IMR-90 (cell line): ENCODE measurements around the gene ZDHHC24. TPM values are rescaled to one million over a fixed set of nuclear protein-coding genes. Genes with fewer than 3 reads are reported as not detected.
A peak's percentile ranks its signal among the peaks of the same experiment; 100 is the strongest.
"Not testable (repeated sequence)": the region's sequence is repeated elsewhere in the genome, so short reads cannot be mapped to it uniquely, and the experiment has no call there.

Experiments
- ATAC-seq: fragments of 200-7000 bp; cut with Tn5 transposase; 2 replicates; pipeline ENCODE4 v1.9.1; 2020; ENCODE audit warnings: low read depth, mild to moderate bottlenecking, moderate library complexity
- BruUV-seq: library from RNA; stranded (reverse); fragments of 400-500 nt; replicated peaks from 2 replicates; lab custom pipeline; 2021; lab: Mats Ljungman, UMichigan
- CTCF ChIA-PET: fragments of 300-600 bp; formaldehyde crosslinking; extraction: SDS; loops from one replicate; lab custom pipeline; 2021; ENCODE audit warnings: antibody characterized with exemption; lab: Yijun Ruan, JAX
- POLR2A ChIA-PET: fragments of 300-600 bp; sonication (Branson Sonifier 250); formaldehyde crosslinking; loops from one replicate; lab custom pipeline; 2022; ENCODE audit warnings: antibody characterized with exemption; ENCODE audit not compliant: unreplicated experiment; lab: Charles Lee
- DNase-seq: peaks from one replicate; pipeline ENCODE4 v3.0.0; 2013
- H2AFZ ChIP-seq: replicated peaks from 2 replicates; pipeline ENCODE3; 2013; ENCODE audit warnings: low read length, mild to moderate bottlenecking; ENCODE audit not compliant: poor library complexity
- H2AK5ac ChIP-seq: 2 replicates; pipeline ENCODE4 v1.6.1; 2013; ENCODE audit warnings: low read depth, low read length, inconsistent platforms
- H2AK9ac ChIP-seq: replicated peaks from 2 replicates; pipeline ENCODE3; 2013; ENCODE audit warnings: mild to moderate bottlenecking, low read depth, low read length, moderate library complexity; ENCODE audit not compliant: poor library complexity
- H2BK120ac ChIP-seq: 2 replicates; pipeline ENCODE4 v1.6.1; 2013; ENCODE audit warnings: low read depth, low read length, inconsistent platforms
- H2BK15ac ChIP-seq: 3 replicates; pipeline ENCODE4 v1.6.1; 2013; ENCODE audit warnings: low read depth, low read length, inconsistent platforms
- H2BK20ac ChIP-seq: 2 replicates; pipeline ENCODE4 v1.6.1; 2013; ENCODE audit warnings: low read depth, mild to moderate bottlenecking, inconsistent platforms, low read length, moderate library complexity
- H2BK5ac ChIP-seq: 2 replicates; pipeline ENCODE4 v1.6.1; 2013; ENCODE audit warnings: mild to moderate bottlenecking, low read depth, low read length, inconsistent platforms; ENCODE audit not compliant: poor library complexity, severe bottlenecking
- H3K14ac ChIP-seq: replicated peaks from 2 replicates; pipeline ENCODE4 v1.6.1; 2013; ENCODE audit warnings: low read depth, low read length, inconsistent platforms
- H3K18ac ChIP-seq: 2 replicates; pipeline ENCODE4 v1.6.1; 2013; ENCODE audit warnings: low read depth, low read length, control low read depth
- H3K23ac ChIP-seq: 2 replicates; pipeline ENCODE4 v1.6.1; 2013; ENCODE audit warnings: low read depth, low read length, inconsistent platforms
- H3K27ac ChIP-seq: 2 replicates; pipeline ENCODE4 v1.5.1; 2013; ENCODE audit warnings: mild to moderate bottlenecking, control low read depth, low read length; ENCODE audit not compliant: insufficient read depth
- H3K27me3 ChIP-seq: 2 replicates; pipeline ENCODE4 v1.6.1; 2013; ENCODE audit warnings: low read length; ENCODE audit not compliant: control insufficient read depth, insufficient read depth
- H3K36me3 ChIP-seq: 2 replicates; pipeline ENCODE4 v1.6.1; 2013; ENCODE audit warnings: low read length, mixed read lengths; ENCODE audit not compliant: control insufficient read depth, insufficient read depth
- H3K4ac ChIP-seq: 2 replicates; pipeline ENCODE4 v1.6.1; 2013; ENCODE audit warnings: low read depth, low read length, inconsistent platforms
- H3K4me1 ChIP-seq: 2 replicates; pipeline ENCODE4 v1.6.1; 2013; ENCODE audit warnings: low read length, mixed read lengths; ENCODE audit not compliant: control insufficient read depth, insufficient read depth
- H3K4me2 ChIP-seq: 2 replicates; pipeline ENCODE4 v1.6.1; 2013; ENCODE audit warnings: low read depth, mild to moderate bottlenecking, control low read depth, low read length, moderate library complexity
- H3K4me3 ChIP-seq: 2 replicates; pipeline ENCODE4 v1.5.1; 2013; ENCODE audit warnings: low read depth, mild to moderate bottlenecking, control low read depth, low read length, moderate library complexity; ENCODE audit not compliant: insufficient read depth
- H3K56ac ChIP-seq: 2 replicates; pipeline ENCODE4 v1.6.1; 2013; ENCODE audit warnings: low read length, inconsistent platforms; ENCODE audit not compliant: insufficient read depth; ENCODE audit errors: extremely low read depth
- H3K79me1 ChIP-seq, 2 experiments: 2 replicates each; pipeline ENCODE4 v1.6.1; 2013; ENCODE audit warnings: low read length in 2 of 2, inconsistent platforms in 1 of 2, low read depth in 1 of 2
- H3K9ac ChIP-seq: 2 replicates; pipeline ENCODE4 v1.6.1; 2013; ENCODE audit warnings: low read depth, low read length, control low read depth
- H3K9me1 ChIP-seq: 2 replicates; pipeline ENCODE4 v1.6.1; 2013; ENCODE audit warnings: low read length, inconsistent platforms; ENCODE audit not compliant: insufficient read depth
- H3K9me3 ChIP-seq: 2 replicates; pipeline ENCODE4 v1.6.1; 2013; ENCODE audit warnings: low read length; ENCODE audit not compliant: control insufficient read depth, insufficient read depth
- H4K20me1 ChIP-seq: 2 replicates; pipeline ENCODE4 v1.6.1; 2013; ENCODE audit warnings: low read length, inconsistent platforms; ENCODE audit not compliant: insufficient read depth
- H4K5ac ChIP-seq: 2 replicates; pipeline ENCODE4 v1.6.1; 2013; ENCODE audit warnings: mild to moderate bottlenecking, low read depth, low read length, control low read depth
- H4K8ac ChIP-seq, 2 experiments: 2 replicates each; pipeline ENCODE4 v1.6.1; 2013; ENCODE audit warnings: low read depth in 2 of 2, low read length in 2 of 2, control low read depth in 1 of 2, inconsistent platforms in 1 of 2
- H4K91ac ChIP-seq: 2 replicates; pipeline ENCODE4 v1.6.1; 2013; ENCODE audit warnings: low read depth, low read length, inconsistent platforms; ENCODE audit not compliant: insufficient read depth
- CHD1 ChIP-seq: IDR thresholded peaks from 2 replicates; pipeline ENCODE4 v1.6.1; 2012; ENCODE audit warnings: low read depth, low read length, improper control_type of control experiment
- FOS ChIP-seq: fragments of 150-350 bp; IDR thresholded peaks from 2 replicates; pipeline ENCODE4 v1.6.1; 2016; ENCODE audit warnings: low read depth, low read length
- NFE2L2 ChIP-seq: fragments of 150-350 bp; IDR thresholded peaks from 2 replicates; pipeline ENCODE4 v1.6.1; 2016; ENCODE audit warnings: low read depth, mild to moderate bottlenecking, low read length
- WGBS, 2 experiments: methylation state at CpG; one replicate each; pipeline versions ENCODE4 v1.1.5 to v1.1.7; 2013; ENCODE audit warnings: missing lambda C conversion rate in 2 of 2; ENCODE audit not compliant: insufficient read length in 1 of 2; ENCODE audit errors: extremely low coverage in 2 of 2; 5-methylcytosine and 5-hydroxymethylcytosine counted together
- dilution Hi-C: fragments of 300-500 bp; cut with HindIII; formaldehyde crosslinking; loops from one replicate; pipeline ENCODE4 v1.14.3; 2018; ENCODE audit warnings: low sequenced_read_pairs; ENCODE audit not compliant: unreplicated experiment
- in situ Hi-C: fragments of 300-500 bp; cut with MboI; formaldehyde crosslinking; loops from 3 replicates; pipeline ENCODE4 v1.14.3; 2019; ENCODE audit warnings: low sequenced_read_pairs, inconsistent platforms, mixed read lengths
- intact Hi-C: fragments of 100-400 bp; cut with micrococcal nuclease; formaldehyde crosslinking; loops from 2 replicates; pipeline ENCODE4 v1.10.0; 2022
- polyA plus RNA-seq, 3 experiments: library from polyadenylated mRNA; depleted of rRNA; stranded (reverse); fragments of >200 nt; gene quantifications; 2 replicates each; pipeline ENCODE4 v1.2.3, GENCODE V29; 2012; ENCODE audit warnings: low replicate concordance in 1 of 3
- total RNA-seq: library from RNA; depleted of rRNA; stranded (reverse); fragments of >200 nt; gene quantifications from 2 replicates; pipeline ENCODE4 v1.2.3, GENCODE V29; 2012

ZDHHC24 gene
- total and polyA plus RNA-seq, 2 of the 4 experiments (the other 2 are of a cell fraction) = 3.2 to 10.9 TPM

DNA sequence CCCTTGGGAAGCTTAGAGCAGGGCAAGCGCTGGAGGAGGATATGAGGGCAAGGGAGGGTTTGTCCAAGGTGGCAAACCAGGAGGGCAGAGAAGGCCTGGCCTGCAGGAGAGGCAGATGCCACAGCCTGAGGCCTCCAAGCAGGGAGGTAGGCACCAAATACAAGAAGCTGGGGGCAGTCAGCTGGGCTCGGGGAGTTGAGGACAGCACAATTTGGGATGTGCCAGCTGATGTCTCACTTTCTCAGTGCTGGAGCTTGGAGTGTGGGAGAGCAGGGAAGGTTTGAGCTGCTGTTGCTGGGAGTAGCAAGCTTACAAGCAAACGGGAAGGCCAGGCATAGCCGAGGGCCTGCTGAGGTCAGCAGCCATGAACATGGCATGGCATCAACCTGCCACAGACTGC, 4.0 kb downstream of the ZDHHC24 start:
- H3K36me3 ChIP-seq = peaks cover 24% of the 10 kb centered on the region; the same call in 1 of the 2 replicates
- no peak overlapping the region for H4K91ac ChIP-seq
- no peaks in the 10 kb centered on the region for H3K9me3 ChIP-seq
- H3K27me3 ChIP-seq = peaks cover 2% of the 10 kb centered on the region; the same call in 1 of the 2 replicates
- no peak overlapping the region for H3K23ac ChIP-seq
- H3K9ac ChIP-seq = no peak overlapping the region
- no peak overlapping the region for H2BK15ac ChIP-seq
- H4K5ac ChIP-seq = no peak overlapping the region
- H2AK5ac ChIP-seq = no peak overlapping the region
- H2AFZ ChIP-seq = peak overlapping the region; percentile 34
- no peak overlapping the region for H3K27ac ChIP-seq
- BruUV-seq = no TSS peak
- POLR2A ChIA-PET = interaction anchor here (0.6 kb wide), 1 partner anchor 25 kb away, joined by 3 read pairs; no protein-coding TSS in a partner anchor
- in situ Hi-C loops (no loop called here), intact Hi-C loops (no loop called here), dilution Hi-C loops (no loop called here)
- no peak for ATAC-seq
- H2BK5ac ChIP-seq = no peak overlapping the region
- no peak for DNase-seq
- TF ChIP-seq CHD1 (no peak), FOS (no peak), NFE2L2 (no peak)
- no peak overlapping the region for H3K18ac ChIP-seq
- no peak overlapping the region for H2AK9ac ChIP-seq
- no peak overlapping the region for H3K4me2 ChIP-seq
- peaks cover 6% of the 10 kb centered on the region for H3K4me1 ChIP-seq
- peaks cover 4% of the 10 kb centered on the region; the same call in 1 of the 2 replicates for H4K20me1 ChIP-seq
- H3K79me1 ChIP-seq = peaks cover 3 to 19% of the 10 kb centered on the region in 2 experiments; a peak in 2 of 4 replicates
- H3K4ac ChIP-seq = no peak overlapping the region; the same call in 1 of the 2 replicates
- H3K4me3 ChIP-seq = no peak overlapping the region
- H4K8ac ChIP-seq = no peak overlapping the region
- H2BK120ac ChIP-seq = no peak overlapping the region
- CTCF ChIA-PET = no interaction called here
- H3K14ac ChIP-seq = no peak overlapping the region
- H3K9me1 ChIP-seq = peaks cover 5% of the 10 kb centered on the region; the same call in 1 of the 2 replicates
- 87% methylated on average over 3 of the region's 4 CpGs; no CpG with 5 or more reads in 1 of the 2 experiments for WGBS, 2 experiments
- no peak overlapping the region for H2BK20ac ChIP-seq
- no peak overlapping the region for H3K56ac ChIP-seq

DNA sequence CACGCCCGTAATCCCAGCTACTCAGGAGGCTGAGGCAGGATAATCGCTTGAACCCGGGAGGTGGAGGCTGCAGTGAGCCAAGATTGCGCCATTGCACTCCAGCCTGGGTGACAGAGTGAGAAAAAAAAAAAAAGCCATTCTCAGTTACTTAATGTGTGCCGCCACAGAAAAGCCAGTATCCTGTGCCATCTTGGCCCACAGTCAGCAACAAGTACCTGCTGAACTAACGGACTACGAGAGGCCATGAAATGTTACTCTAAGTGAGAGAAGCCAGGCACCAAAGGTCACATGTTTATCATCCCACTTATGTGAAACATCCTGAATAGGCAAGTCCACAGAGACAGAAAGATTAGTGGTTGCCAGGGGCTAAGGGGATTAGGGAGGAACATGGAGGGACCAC, 5.2 kb downstream of the ZDHHC24 start:
- H3K4ac ChIP-seq, H3K27me3 ChIP-seq, H3K23ac ChIP-seq, H2BK15ac ChIP-seq, H3K14ac ChIP-seq, H2BK5ac ChIP-seq, H2AK5ac ChIP-seq, H2AK9ac ChIP-seq, H2BK120ac ChIP-seq, CTCF ChIA-PET, BruUV-seq, H3K4me2 ChIP-seq, H2BK20ac ChIP-seq, DNase-seq, H3K4me3 ChIP-seq, H4K5ac ChIP-seq, H3K9ac ChIP-seq, H3K27ac ChIP-seq, POLR2A ChIA-PET, dilution Hi-C loops, H3K56ac ChIP-seq, H4K20me1 ChIP-seq, H3K18ac ChIP-seq, H4K91ac ChIP-seq, H3K9me1 ChIP-seq, H4K8ac ChIP-seq, H3K4me1 ChIP-seq, in situ Hi-C loops, H2AFZ ChIP-seq, H3K9me3 ChIP-seq, intact Hi-C loops, ATAC-seq: not testable (repeated sequence)
- Histone ChIP-seq H3K79me1 (peaks cover 3 to 19% of the 10 kb centered on the region in 2 experiments; a peak in 2 of 4 replicates), H3K36me3 (peaks cover 26% of the 10 kb centered on the region; the same call in 1 of the 2 replicates)
- WGBS, 2 experiments = 100% methylated on average over 1 of the region's 8 CpGs; no CpG with 5 or more reads in 1 of the 2 experiments
